NT2/D1 (cell line): Measurements from ENCODE around the gene PHF5A.

Experiments
- SUZ12 ChIP-seq: IDR thresholded peaks from 2 replicates; pipeline ENCODE4 v1.6.1; 2011; ENCODE audit not compliant: insufficient read length, insufficient read depth; ENCODE audit errors: extremely low read depth
- YY1 ChIP-seq: IDR thresholded peaks from 2 replicates; pipeline ENCODE4 v1.6.1; 2011; ENCODE audit not compliant: insufficient read length, insufficient read depth
- ZNF274 ChIP-seq: IDR thresholded peaks from 2 replicates; pipeline ENCODE4 v1.6.1; 2011; ENCODE audit warnings: mild to moderate bottlenecking, low read depth, low read length

- TF ChIP-seq SUZ12 (no peak), ZNF274 (no peak), YY1 (no peak)
These were observed 26.2 kb downstream of the PHF5A start for GRCh38 chr22:41442240-41442792.
